ENCODE measurements around the gene WDR45B.

The WDR45B gene

DNA sequence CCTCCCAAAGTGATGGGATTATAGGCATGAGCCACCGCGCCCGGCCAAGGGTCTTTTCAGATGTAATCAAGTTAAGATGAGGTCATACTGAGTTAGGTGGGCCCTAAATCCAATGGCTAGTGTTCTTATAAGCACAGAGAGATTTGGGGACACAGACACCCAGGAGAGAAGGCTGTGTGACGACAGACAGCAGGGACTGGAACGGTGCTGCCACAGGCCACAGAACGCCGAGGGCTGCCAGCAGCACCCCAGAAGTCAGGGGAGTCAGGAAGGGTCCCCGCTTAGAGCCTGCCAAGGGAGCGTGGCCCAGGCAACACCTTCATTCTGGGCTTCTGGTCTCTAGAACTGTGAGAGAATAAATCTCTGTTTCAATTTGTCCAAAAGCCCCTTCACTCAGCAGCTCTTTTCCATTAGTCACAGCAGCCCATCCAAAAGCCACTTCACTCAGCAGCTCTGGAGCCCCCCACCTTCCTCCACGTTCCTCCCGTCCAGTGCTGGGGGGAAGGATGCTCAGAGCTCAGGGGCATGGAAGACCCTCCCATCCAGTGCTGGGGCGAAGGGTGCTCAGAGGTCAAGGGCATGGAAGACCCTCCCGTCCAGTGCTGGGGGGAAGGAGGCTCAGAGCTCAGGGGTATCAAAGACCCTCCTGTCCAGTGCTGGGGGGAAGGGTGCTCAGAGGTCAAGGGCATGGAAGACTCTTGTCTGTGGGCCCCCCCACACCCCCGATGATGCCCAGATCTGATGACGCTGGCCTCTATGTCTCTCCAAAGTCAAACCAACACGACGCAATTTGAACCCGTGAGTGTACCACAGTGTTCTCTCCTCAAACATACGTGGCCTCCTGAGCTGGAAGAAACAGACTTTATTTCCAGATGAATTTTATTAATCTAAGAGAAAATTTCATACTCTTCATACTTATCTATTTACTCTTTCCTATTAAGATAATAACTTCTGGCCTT is 38.4 kb upstream of the WDR45B start:
- Histone ChIP-seq H3K4me1 (ENCODE audit: control extremely low read depth in 1 of 4, control insufficient read depth in 4 of 4, insufficient read depth in 4 of 4, low read length in 3 of 4) (no peaks in the 10 kb centered on the region), H3K4me3 (ENCODE audit: control insufficient read depth in 1 of 7, extremely low read depth in 1 of 7, insufficient read depth in 4 of 7, low read depth in 2 of 7, low read length in 6 of 7) (no peak overlapping the region), H3K27me3 (replicated peaks in 2 of 5; ENCODE audit: control insufficient read depth in 4 of 5, insufficient read depth in 5 of 5, low read length in 4 of 5) (no peaks in the 10 kb centered on the region), H3K9me3 (ENCODE audit: control extremely low read depth in 1 of 5, control insufficient read depth in 4 of 5, insufficient read depth in 2 of 5, low read depth in 1 of 5, low read length in 4 of 5) (peaks cover 0 to 5% (median 3%) of the 10 kb centered on the region in 5 experiments), H3K36me3 (ENCODE audit: control insufficient read depth in 4 of 4, insufficient read depth in 4 of 4, low read length in 3 of 4) (peaks cover 0 to 6% (median 0%) of the 10 kb centered on the region in 4 experiments), H3K27ac (ENCODE audit: insufficient read depth in 1 of 2, low read depth in 1 of 2, low read length in 2 of 2, poor library complexity in 1 of 2, severe bottlenecking in 2 of 2) (no peak overlapping the region)
- WGBS (ENCODE audit: insufficient coverage): 97% methylated on average over 13 of the region's 19 CpGs
- POLR2A ChIA-PET: no interaction called here
- no peak for DNase-seq
- CTCF ChIA-PET: interaction anchor here (0.6 to 1.6 kb wide), 3 partner anchors 9 to 518 kb away, joined by 3 to 7 read pairs (median 3); no protein-coding TSS in a partner anchor

DNA sequence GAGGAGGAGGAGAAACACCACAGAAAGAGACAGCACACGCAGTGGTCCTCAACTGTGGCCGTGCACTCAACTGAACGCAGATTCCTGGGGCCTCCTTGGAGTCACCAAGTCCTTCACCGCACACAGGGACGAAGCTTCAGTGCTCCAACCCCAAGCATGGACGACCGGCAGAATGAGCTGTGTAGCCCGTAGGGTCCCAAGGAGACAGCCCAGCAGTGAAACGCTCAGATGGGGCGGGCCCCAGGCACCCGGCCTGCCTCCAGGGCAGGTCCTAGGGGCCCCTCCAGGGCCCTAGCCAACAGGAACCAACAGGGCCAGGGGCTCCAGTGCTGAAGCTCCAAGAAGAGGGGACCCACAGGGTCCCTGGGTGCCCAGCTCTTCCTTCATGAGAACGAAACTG is 37.0 kb upstream of the WDR45B start:
- ChIA-PET POLR2A (no interaction called here), CTCF (interaction anchor here (0.9 kb wide), 1 partner anchor 43 kb away, joined by 3 read pairs; no protein-coding TSS in a partner anchor)
- H3K27me3 ChIP-seq (replicated peaks in 2 of 5; ENCODE audit: control insufficient read depth in 4 of 5, insufficient read depth in 5 of 5, low read length in 4 of 5): no peaks in the 10 kb centered on the region

GRCh38 chr17:82684228-82684841 is 36.1 kb upstream of the WDR45B start:
- no peak overlapping the region for H3K4me3 ChIP-seq (ENCODE audit: control insufficient read depth in 1 of 7, extremely low read depth in 1 of 7, insufficient read depth in 4 of 7, low read depth in 2 of 7, low read length in 6 of 7)
- WGBS (ENCODE audit: insufficient coverage): 100% methylated on average over 9 of the region's 13 CpGs
- ChIA-PET CTCF (no interaction called here), POLR2A (no interaction called here)
- no peak for DNase-seq
- peaks cover 0 to 1% (median 0%) of the 10 kb centered on the region in 4 experiments for H3K36me3 ChIP-seq (ENCODE audit: control insufficient read depth in 4 of 4, insufficient read depth in 4 of 4, low read length in 3 of 4)
- no peaks in the 10 kb centered on the region for H3K4me1 ChIP-seq (ENCODE audit: control extremely low read depth in 1 of 4, control insufficient read depth in 4 of 4, insufficient read depth in 4 of 4, low read length in 3 of 4)
- H3K9me3 ChIP-seq (ENCODE audit: control extremely low read depth in 1 of 5, control insufficient read depth in 4 of 5, insufficient read depth in 2 of 5, low read depth in 1 of 5, low read length in 4 of 5): peaks cover 0 to 9% (median 6%) of the 10 kb centered on the region in 5 experiments
- H3K27me3 ChIP-seq (replicated peaks in 2 of 5; ENCODE audit: control insufficient read depth in 4 of 5, insufficient read depth in 5 of 5, low read length in 4 of 5): no peaks in the 10 kb centered on the region
- no peak overlapping the region for H3K27ac ChIP-seq (ENCODE audit: insufficient read depth in 1 of 2, low read depth in 1 of 2, low read length in 2 of 2, poor library complexity in 1 of 2, severe bottlenecking in 2 of 2)

More for the DNA sequence above, 37.0 kb upstream of the WDR45B start:
- DNase-seq: no peak
- WGBS (ENCODE audit: insufficient coverage): 98% methylated on average over 10 of the region's 12 CpGs
- no peaks in the 10 kb centered on the region for H3K36me3 ChIP-seq (ENCODE audit: control insufficient read depth in 4 of 4, insufficient read depth in 4 of 4, low read length in 3 of 4)
- H3K27ac ChIP-seq (ENCODE audit: insufficient read depth in 1 of 2, low read depth in 1 of 2, low read length in 2 of 2, poor library complexity in 1 of 2, severe bottlenecking in 2 of 2): no peak overlapping the region
- peaks cover 0 to 9% (median 6%) of the 10 kb centered on the region in 5 experiments for H3K9me3 ChIP-seq (ENCODE audit: control extremely low read depth in 1 of 5, control insufficient read depth in 4 of 5, insufficient read depth in 2 of 5, low read depth in 1 of 5, low read length in 4 of 5)
- H3K4me1 ChIP-seq (ENCODE audit: control extremely low read depth in 1 of 4, control insufficient read depth in 4 of 4, insufficient read depth in 4 of 4, low read length in 3 of 4): no peaks in the 10 kb centered on the region
- no peak overlapping the region for H3K4me3 ChIP-seq (ENCODE audit: control insufficient read depth in 1 of 7, extremely low read depth in 1 of 7, insufficient read depth in 4 of 7, low read depth in 2 of 7, low read length in 6 of 7)

- H3K36me3 ChIP-seq (ENCODE audit: control insufficient read depth in 4 of 4, insufficient read depth in 4 of 4, low read length in 3 of 4): peaks cover 0 to 1% (median 0%) of the 10 kb centered on the region in 4 experiments
- ChIA-PET POLR2A (no interaction called here), CTCF (no interaction called here)
- H3K4me1 ChIP-seq (ENCODE audit: control extremely low read depth in 1 of 4, control insufficient read depth in 4 of 4, insufficient read depth in 4 of 4, low read length in 3 of 4): no peaks in the 10 kb centered on the region
- WGBS (ENCODE audit: insufficient coverage): 100% methylated on average over 1 of the region's 1 CpG
- H3K27me3 ChIP-seq (replicated peaks in 2 of 5; ENCODE audit: control insufficient read depth in 4 of 5, insufficient read depth in 5 of 5, low read length in 4 of 5): no peaks in the 10 kb centered on the region
- H3K4me3 ChIP-seq (ENCODE audit: control insufficient read depth in 1 of 7, extremely low read depth in 1 of 7, insufficient read depth in 4 of 7, low read depth in 2 of 7, low read length in 6 of 7): no peak overlapping the region
- H3K27ac ChIP-seq (ENCODE audit: insufficient read depth in 1 of 2, low read depth in 1 of 2, low read length in 2 of 2, poor library complexity in 1 of 2, severe bottlenecking in 2 of 2): no peak overlapping the region
- H3K9me3 ChIP-seq (ENCODE audit: control extremely low read depth in 1 of 5, control insufficient read depth in 4 of 5, insufficient read depth in 2 of 5, low read depth in 1 of 5, low read length in 4 of 5): peaks cover 0 to 9% (median 6%) of the 10 kb centered on the region in 5 experiments
- no peak for DNase-seq
Measured at GRCh38 chr17:82683534-82683933, 35.3 kb upstream of the WDR45B start.

GRCh38 chr17:82681547-82681946 is 33.3 kb upstream of the WDR45B start:
- POLR2A ChIA-PET: no interaction called here
- no CpG with 5 or more reads among the region's 3 CpGs for WGBS (ENCODE audit: insufficient coverage)

GRCh38 chr17:82679586-82680465 is 31.6 kb upstream of the WDR45B start:
- ChIA-PET CTCF (interaction anchor here (1.1 kb wide), 1 partner anchor 12 kb away, joined by 3 read pairs; no protein-coding TSS in a partner anchor), POLR2A (no interaction called here)
- no peaks in the 10 kb centered on the region for H3K27me3 ChIP-seq (replicated peaks in 2 of 5; ENCODE audit: control insufficient read depth in 4 of 5, insufficient read depth in 5 of 5, low read length in 4 of 5)
- no peak for DNase-seq
- no peaks in the 10 kb centered on the region for H3K4me1 ChIP-seq (ENCODE audit: control extremely low read depth in 1 of 4, control insufficient read depth in 4 of 4, insufficient read depth in 4 of 4, low read length in 3 of 4)
- H3K36me3 ChIP-seq (ENCODE audit: control insufficient read depth in 4 of 4, insufficient read depth in 4 of 4, low read length in 3 of 4): peaks cover 0 to 1% (median 0%) of the 10 kb centered on the region in 4 experiments
- peaks cover 0 to 9% (median 6%) of the 10 kb centered on the region in 5 experiments for H3K9me3 ChIP-seq (ENCODE audit: control extremely low read depth in 1 of 5, control insufficient read depth in 4 of 5, insufficient read depth in 2 of 5, low read depth in 1 of 5, low read length in 4 of 5)
- WGBS (ENCODE audit: insufficient coverage): 94% methylated on average over 26 of the region's 28 CpGs
- no peak overlapping the region for H3K4me3 ChIP-seq (ENCODE audit: control insufficient read depth in 1 of 7, extremely low read depth in 1 of 7, insufficient read depth in 4 of 7, low read depth in 2 of 7, low read length in 6 of 7)
- H3K27ac ChIP-seq (ENCODE audit: insufficient read depth in 1 of 2, low read depth in 1 of 2, low read length in 2 of 2, poor library complexity in 1 of 2, severe bottlenecking in 2 of 2): no peak overlapping the region

More at GRCh38 chr17:82681547-82681946, 33.3 kb upstream of the WDR45B start:
- Histone ChIP-seq H3K4me1 (ENCODE audit: control extremely low read depth in 1 of 4, control insufficient read depth in 4 of 4, insufficient read depth in 4 of 4, low read length in 3 of 4) (no peaks in the 10 kb centered on the region), H3K9me3 (ENCODE audit: control extremely low read depth in 1 of 5, control insufficient read depth in 4 of 5, insufficient read depth in 2 of 5, low read depth in 1 of 5, low read length in 4 of 5) (peaks cover 0 to 9% (median 6%) of the 10 kb centered on the region in 5 experiments), H3K27me3 (replicated peaks in 2 of 5; ENCODE audit: control insufficient read depth in 4 of 5, insufficient read depth in 5 of 5, low read length in 4 of 5) (no peaks in the 10 kb centered on the region), H3K27ac (ENCODE audit: insufficient read depth in 1 of 2, low read depth in 1 of 2, low read length in 2 of 2, poor library complexity in 1 of 2, severe bottlenecking in 2 of 2) (no peak overlapping the region), H3K4me3 (ENCODE audit: control insufficient read depth in 1 of 7, extremely low read depth in 1 of 7, insufficient read depth in 4 of 7, low read depth in 2 of 7, low read length in 6 of 7) (no peak overlapping the region), H3K36me3 (ENCODE audit: control insufficient read depth in 4 of 4, insufficient read depth in 4 of 4, low read length in 3 of 4) (peaks cover 0 to 1% (median 0%) of the 10 kb centered on the region in 4 experiments)
- no peak for DNase-seq
- CTCF ChIA-PET: interaction anchor here (1.6 kb wide), 1 partner anchor 14 kb away, joined by 3 read pairs; no protein-coding TSS in a partner anchor

Measured in common myeloid progenitor, CD34-positive (primary cell).